Measurements from ENCODE around the gene SLC1A2.
A peak's percentile ranks its signal among the peaks of the same experiment; 100 is the strongest.

Gene SLC1A2

GRCh38 chr11:35216962-35217678 is 202.2 kb downstream of the SLC1A2 start:
- DNase-seq (ENCODE audit: extremely low read depth, low read depth), result no peak
- no peak for TF ChIP-seq CTCF (IDR thresholded peaks at IDR 0.05; ENCODE audit: low read depth, low read length)

- no peak for DNase-seq (ENCODE audit: extremely low read depth, low read depth)
- TF ChIP-seq CTCF (IDR thresholded peaks at IDR 0.05; ENCODE audit: low read depth, low read length), result no peak
Observed at GRCh38 chr11:35215945-35216344, 203.4 kb downstream of the SLC1A2 start.

GRCh38 chr11:35214792-35215193 is 204.6 kb downstream of the SLC1A2 start:
- TF ChIP-seq CTCF (IDR thresholded peaks at IDR 0.05; ENCODE audit: low read depth, low read length), result no peak
- peak; percentile 66 for DNase-seq (ENCODE audit: extremely low read depth, low read depth)

- no peak for TF ChIP-seq CTCF (IDR thresholded peaks at IDR 0.05; ENCODE audit: low read depth, low read length)
- DNase-seq (ENCODE audit: extremely low read depth, low read depth), result no peak
Observed at GRCh38 chr11:35214226-35214770, 205.1 kb downstream of the SLC1A2 start.

GRCh38 chr11:35211952-35212351 is 207.4 kb downstream of the SLC1A2 start:
- TF ChIP-seq CTCF (IDR thresholded peaks at IDR 0.05; ENCODE audit: low read depth, low read length), result no peak
- DNase-seq (ENCODE audit: extremely low read depth, low read depth), result no peak

GRCh38 chr11:35210876-35211546 is 208.3 kb downstream of the SLC1A2 start:
- DNase-seq (ENCODE audit: extremely low read depth, low read depth), result no peak
- no peak for TF ChIP-seq CTCF (IDR thresholded peaks at IDR 0.05; ENCODE audit: low read depth, low read length)

GRCh38 chr11:35208795-35209194 is 210.6 kb downstream of the SLC1A2 start:
- no peak for DNase-seq (ENCODE audit: extremely low read depth, low read depth)
- TF ChIP-seq CTCF (IDR thresholded peaks at IDR 0.05; ENCODE audit: low read depth, low read length), result no peak

All from AG09319 (cell line).